NT2/D1 (cell line): ENCODE results near the gene PIGP.
"Not testable (repeated sequence)": the region's sequence is repeated elsewhere in the genome, so short reads cannot be mapped to it uniquely, and the experiment has no call there.

ENCODE experiments used
- YY1 ChIP-seq: IDR thresholded peaks from 2 replicates; pipeline ENCODE4 v1.6.1; 2011; ENCODE audit not compliant: insufficient read length, insufficient read depth
- ZNF274 ChIP-seq: IDR thresholded peaks from 2 replicates; pipeline ENCODE4 v1.6.1; 2011; ENCODE audit warnings: mild to moderate bottlenecking, low read depth, low read length

- TF ChIP-seq ZNF274, YY1: not testable (repeated sequence)
These were observed 38.2 kb upstream of the PIGP start for GRCh38 chr21:37111029-37111428.
